Endothelial cell of umbilical vein (primary cell): ENCODE results near the gene ANKS1B. TPM values are rescaled to one million over a fixed set of nuclear protein-coding genes. Genes with fewer than 3 reads are reported as not detected.

Experiments used
- BruUV-seq: library from RNA; stranded (reverse); fragments of 400-500 nt; replicated peaks from 2 replicates; lab custom pipeline; 2021; lab: Mats Ljungman, UMichigan
- CTCF ChIA-PET: fragments of 300-600, 350-600 bp; sonication (Branson Sonifier 250); formaldehyde crosslinking; loops from one replicate; lab custom pipeline; 2021; ENCODE audit warnings: antibody characterized with exemption, inconsistent platforms; lab: Charles Lee
- POLR2A ChIA-PET: fragments of 300-600, 350-600 bp; sonication (Branson Sonifier 250); formaldehyde crosslinking; loops from one replicate; lab custom pipeline; 2021; ENCODE audit warnings: antibody characterized with exemption, inconsistent platforms; lab: Charles Lee
- DNase-seq: peaks from one replicate; pipeline ENCODE4 v3.0.0-alpha.2; 2011; ENCODE audit warnings: low read depth, low spot score
- FAIRE-seq: peaks from 2 replicates; lab custom pipeline; 2011; peaks lifted over from hg19 to GRCh38; lab: Jason Lieb, UNC
- H2AFZ ChIP-seq: 2 replicates; pipeline ENCODE4 v1.6.0; 2012; ENCODE audit warnings: low read depth, low read length, control low read depth, inconsistent platforms
- H3K27ac ChIP-seq: 2 replicates; pipeline ENCODE4 v1.5.1; 2011; ENCODE audit warnings: low read depth, mild to moderate bottlenecking, control low read depth, low read length, moderate library complexity; ENCODE audit not compliant: insufficient read depth
- H3K27me3 ChIP-seq, 2 experiments: 2 replicates each; pipeline versions ENCODE4 v1.6.0 to v1.6.1; 2011; ENCODE audit warnings: low read length in 2 of 2, mixed read lengths in 1 of 2; ENCODE audit not compliant: control insufficient read depth in 2 of 2, insufficient read depth in 2 of 2
- H3K36me3 ChIP-seq, 2 experiments: 2 replicates in 1 of 2; 3 replicates in 1 of 2; pipeline ENCODE4 v1.5.1; 2011; ENCODE audit warnings: low read length in 2 of 2, mild to moderate bottlenecking in 1 of 2, moderate library complexity in 1 of 2; ENCODE audit not compliant: control insufficient read depth in 2 of 2, insufficient read depth in 2 of 2; ENCODE audit errors: extremely low read depth in 1 of 2
- H3K4me1 ChIP-seq: 3 replicates; pipeline ENCODE4 v1.5.1; 2011; ENCODE audit warnings: mild to moderate bottlenecking, low read length; ENCODE audit not compliant: control insufficient read depth, insufficient read depth; ENCODE audit errors: extremely low read depth
- H3K4me2 ChIP-seq: 2 replicates; pipeline ENCODE4 v1.6.1; 2011; ENCODE audit warnings: low read length, control low read depth, mixed read lengths; ENCODE audit not compliant: insufficient read depth
- H3K4me3 ChIP-seq, 3 experiments: fragments of 200-600 bp in 1 of 3; sonication (generic), shearing (Covaris generic) in 1 of 3; replicated peaks in 1 of 3; 2 replicates each; pipeline ENCODE4 v1.5.1; 2011 to 2016; ENCODE audit warnings: control low read depth in 3 of 3, low read length in 3 of 3, mild to moderate bottlenecking in 2 of 3, inconsistent platforms in 1 of 3, low read depth in 1 of 3, moderate library complexity in 1 of 3; ENCODE audit not compliant: insufficient read depth in 1 of 3
- H3K79me2 ChIP-seq: 2 replicates; pipeline ENCODE4 v1.6.0; 2012; ENCODE audit warnings: low read length, inconsistent platforms; ENCODE audit not compliant: control insufficient read depth, insufficient read depth
- H3K9ac ChIP-seq: replicated peaks from 2 replicates; pipeline ENCODE3; 2011; ENCODE audit warnings: low read length, control low read depth; ENCODE audit not compliant: insufficient read depth; ENCODE audit errors: extremely low read depth
- H3K9me1 ChIP-seq: replicated peaks from 3 replicates; pipeline ENCODE4 v1.6.0; 2011; ENCODE audit warnings: mild to moderate bottlenecking, low read length; ENCODE audit not compliant: control insufficient read depth, insufficient read depth; ENCODE audit errors: extremely low read depth
- H3K9me3 ChIP-seq: replicated peaks from 2 replicates; pipeline ENCODE4 v1.5.1; 2012; ENCODE audit warnings: low read length, inconsistent platforms; ENCODE audit not compliant: control insufficient read depth, insufficient read depth
- H4K20me1 ChIP-seq: replicated peaks from 2 replicates; pipeline ENCODE3; 2011; ENCODE audit warnings: mild to moderate bottlenecking, low read length; ENCODE audit not compliant: control insufficient read depth, insufficient read depth; ENCODE audit errors: extremely low read depth
- CTCF ChIP-seq, 2 donors: IDR thresholded peaks; 1 replicate in 1 of 2; 2 replicates in 1 of 2; pipeline ENCODE4 v1.5.1; 2011; ENCODE audit warnings: low read length in 2 of 2, mild to moderate bottlenecking in 2 of 2, moderate library complexity in 2 of 2, control low read depth in 1 of 2, inconsistent platforms in 1 of 2, low read depth in 1 of 2; ENCODE audit not compliant: insufficient read depth in 1 of 2; ENCODE audit errors: extremely low read depth in 1 of 2
- EZH2 ChIP-seq: IDR thresholded peaks from 2 replicates; pipeline ENCODE4 v1.6.1; 2012; ENCODE audit warnings: borderline replicate concordance, low read depth, mild to moderate bottlenecking, moderate library complexity, low read length, inconsistent platforms; ENCODE audit not compliant: severe bottlenecking
- FOS ChIP-seq: IDR thresholded peaks from 2 replicates; pipeline ENCODE4 v1.6.1; 2011; ENCODE audit warnings: mild to moderate bottlenecking, low read length, moderate library complexity, borderline replicate concordance; ENCODE audit not compliant: insufficient read depth
- GATA2 ChIP-seq: IDR thresholded peaks from 2 replicates; pipeline ENCODE4 v1.7.0; 2011; ENCODE audit warnings: low read depth, mild to moderate bottlenecking, moderate library complexity, mixed read lengths, low read length; ENCODE audit not compliant: insufficient read length, insufficient read depth
- JUN ChIP-seq: IDR thresholded peaks from 2 replicates; pipeline ENCODE4 v1.6.1; 2011; ENCODE audit warnings: borderline replicate concordance, low read depth; ENCODE audit not compliant: insufficient read length, insufficient read depth
- MAX ChIP-seq: IDR thresholded peaks from 2 replicates; pipeline ENCODE4 v1.6.1; 2011; ENCODE audit not compliant: insufficient read depth, insufficient read length
- MYC ChIP-seq: IDR thresholded peaks from one replicate; pipeline ENCODE4 v1.6.1; 2011; ENCODE audit warnings: mild to moderate bottlenecking, low read depth, low read length
- POLR2A ChIP-seq: IDR thresholded peaks from 2 replicates; pipeline ENCODE4 v1.6.1; 2012; ENCODE audit warnings: low read depth, mild to moderate bottlenecking, control low read depth, low read length
- POLR2AphosphoS5 ChIP-seq: IDR thresholded peaks from 2 replicates; pipeline ENCODE4 v1.6.1; 2012; ENCODE audit warnings: low read depth, mild to moderate bottlenecking, control low read depth, low read length, moderate library complexity; ENCODE audit not compliant: insufficient read depth
- dilution Hi-C: fragments of 300-500 bp; cut with MboI; formaldehyde crosslinking; loops from one replicate; pipeline ENCODE4 v1.15.0; 2019; ENCODE audit warnings: low sequenced_read_pairs; ENCODE audit not compliant: extremely low pct_ligation_motif_present
- intact Hi-C: fragments of 100-400 bp; cut with micrococcal nuclease; formaldehyde crosslinking; loops from one replicate; pipeline ENCODE4 v1.10.0; 2022
- polyA plus RNA-seq, 4 experiments: library from polyadenylated mRNA; depleted of rRNA in 3 of 4; stranded (reverse) in 3 of 4; unstranded in 1 of 4; fragments of >200 nt; gene quantifications; 2 replicates each; pipeline versions ENCODE4 v1.2.1 to v1.2.3, GENCODE V29; 2011 to 2012; ENCODE audit warnings: missing spikeins in 1 of 4
- total RNA-seq: library from RNA; stranded (reverse); gene quantifications from 2 replicates; pipeline ENCODE4 v1.2.3, GENCODE V29; 2021

The ANKS1B gene
- total and polyA plus RNA-seq, 2 donors (not counting 3 experiments of a cell fraction or from before 2014, with no cell fraction given) = 0.15 to 0.38 TPM

DNA sequence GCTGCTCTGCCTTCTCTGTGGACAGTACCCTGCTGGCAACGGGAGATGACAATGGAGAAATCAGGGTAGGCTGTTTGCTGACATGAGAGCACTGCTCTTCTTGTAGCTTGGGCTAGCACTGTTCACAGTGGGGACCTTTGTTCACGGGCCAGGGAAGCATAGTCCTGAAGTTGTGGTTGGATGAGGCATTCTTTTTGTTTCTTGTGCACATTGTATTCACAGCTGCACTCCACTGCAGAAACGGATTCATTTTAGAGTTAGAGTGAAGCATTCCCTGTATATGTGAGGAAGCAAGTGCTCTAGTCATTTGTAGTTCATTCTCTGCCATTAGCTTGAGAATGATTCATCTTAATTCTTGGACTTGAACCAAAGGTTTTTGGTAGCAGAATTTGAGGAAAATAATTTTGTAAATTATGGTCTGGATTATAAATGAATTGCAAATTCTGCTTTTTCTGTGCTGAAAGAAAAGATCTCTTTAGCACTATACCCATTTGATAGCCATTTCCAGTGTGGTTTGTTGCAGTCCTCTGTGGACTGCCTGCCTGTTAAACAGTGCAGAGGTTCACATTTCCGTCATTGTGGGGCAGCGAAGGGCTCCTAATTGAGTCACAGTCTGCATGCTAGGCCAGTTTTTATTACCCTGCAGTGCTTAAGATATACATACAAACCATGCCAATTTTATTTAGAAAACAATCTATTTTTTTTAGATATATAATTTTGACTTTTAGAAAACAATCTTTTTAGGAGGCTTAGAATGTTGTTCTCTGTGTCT lies 1259.1 kb downstream of the ANKS1B start:
- dilution Hi-C loops = no loop called here
- peaks cover 12 to 20% of the 10 kb centered on the region in 2 experiments for H3K36me3 ChIP-seq

More for the DNA sequence above, 1259.1 kb downstream of the ANKS1B start:
- peak; percentile 64 for FAIRE-seq
- Histone ChIP-seq H3K27me3 (no peaks in the 10 kb centered on the region), H3K79me2 (no peaks in the 10 kb centered on the region), H3K4me2 (no peak overlapping the region), H2AFZ (no peak overlapping the region), H3K27ac (no peak overlapping the region), H4K20me1 (no peaks in the 10 kb centered on the region), H3K9me3 (no peaks in the 10 kb centered on the region), H3K4me1 (no peaks in the 10 kb centered on the region), H3K4me3 (no peak overlapping the region), H3K9ac (no peak overlapping the region), H3K9me1 (no peaks in the 10 kb centered on the region)
- ChIA-PET CTCF (interaction anchor here (0.7 to 6.9 kb wide), 13 partner anchors 9 to 273 kb away, joined by 3 to 64 read pairs (median 4); no protein-coding TSS in a partner anchor), POLR2A (no interaction called here)
- intact Hi-C loops = loop anchor here (1.0 to 2.0 kb wide), 2 partner anchors 213 to 273 kb away; no protein-coding TSS in a partner anchor
- no peak for TF ChIP-seq EZH2
- no peak for TF ChIP-seq GATA2
- peak; percentile 16 for TF ChIP-seq FOS
- TF ChIP-seq JUN = no peak
- peak; percentile 34 to 53 for TF ChIP-seq CTCF (IDR thresholded peaks at IDR 0.05; ENCODE audit: extremely low read depth in 1 of 2, insufficient read depth in 1 of 2, low read depth in 1 of 2, low read length in 2 of 2)
- no peak for TF ChIP-seq POLR2A
- no peak for TF ChIP-seq MAX
- no peak for TF ChIP-seq MYC
- no peak for TF ChIP-seq POLR2AphosphoS5
- BruUV-seq = no TSS peak
- DNase-seq = peak; percentile 51
